Activated T-cell treated with anti-CD3 and anti-CD28 coated beads, Interleukin-2, amount 50 U/mL, for 4 hours (primary cell): ENCODE results near the gene MCM9. TPM values are rescaled to one million over a fixed set of nuclear protein-coding genes. Genes with fewer than 3 reads are reported as not detected.

Source experiments
- ATAC-seq, 2 donors: fragments of 200-7000 bp; cut with Tn5 transposase; one replicate each; pipeline ENCODE4 v1.10.0; 2021
- DNase-seq: peaks from one replicate; pipeline ENCODE4 v3.0.0-alpha.2; 2020
- H3K27me3 Mint-ChIP-seq: one replicate; pipeline ENCODE4 v1.8.0; 2021; ENCODE audit warnings: low read depth, mixed read lengths
- H3K36me3 Mint-ChIP-seq: one replicate; pipeline ENCODE4 v1.8.0; 2022; ENCODE audit warnings: mixed read lengths; ENCODE audit not compliant: insufficient read depth
- H3K4me1 Mint-ChIP-seq: one replicate; pipeline ENCODE4 v1.8.0; 2021; ENCODE audit warnings: low read depth, mixed read lengths
- H3K4me3 Mint-ChIP-seq: one replicate; pipeline ENCODE4 v1.8.0; 2021; ENCODE audit warnings: mild to moderate bottlenecking, moderate library complexity, mixed read lengths
- H3K9me3 Mint-ChIP-seq: one replicate; pipeline ENCODE4 v1.8.0; 2021; ENCODE audit warnings: mixed read lengths
- total RNA-seq, 3 donors: library from RNA; stranded (reverse); gene quantifications; one replicate each; pipeline ENCODE4 v1.2.1, GENCODE V29; 2021

Gene MCM9
- total RNA-seq: 10 to 100 TPM; 17.2 to 24.1 (median 17.8) TPM

- Mint-ChIP-seq H3K36me3 (peaks cover 30% of the 10 kb centered on the region), H3K9me3 (peaks cover 5% of the 10 kb centered on the region), H3K27me3 (no peaks in the 10 kb centered on the region), H3K4me3 (peak within 1 kb of the TSS; percentile 89), H3K4me1 (peaks cover 25% of the 10 kb centered on the region)
- DNase-seq (peak; percentile 85), ATAC-seq (peak; percentile 96 to 97)
Measured at GRCh38 chr6:118934461-118935330, at the start of gene MCM9. Gene MCM9 (minus strand): TSS chr6:118935159. CDS start chr6:118931723, 3,436 bp downstream.

- Mint-ChIP-seq H3K36me3 (peaks cover 3% of the 10 kb centered on the region), H3K4me1 (no peaks in the 10 kb centered on the region), H3K27me3 (no peaks in the 10 kb centered on the region), H3K4me3 (no peak overlapping the region), H3K9me3 (no peaks in the 10 kb centered on the region)
- DNase-seq (no peak), ATAC-seq (no peak)
Measured at GRCh38 chr6:118984342-118984741, 49.4 kb upstream of the MCM9 start.

GRCh38 chr6:118982575-118982911 is 47.6 kb upstream of the MCM9 start:
- Mint-ChIP-seq H3K36me3 (peaks cover 8% of the 10 kb centered on the region), H3K27me3 (no peaks in the 10 kb centered on the region), H3K4me1 (no peaks in the 10 kb centered on the region), H3K4me3 (no peak overlapping the region), H3K9me3 (no peaks in the 10 kb centered on the region)
- no peak for DNase-seq
- ATAC-seq: no peak

GRCh38 chr6:118981884-118982574 is 47.1 kb upstream of the MCM9 start:
- Mint-ChIP-seq H3K4me3 (no peak overlapping the region), H3K9me3 (no peaks in the 10 kb centered on the region), H3K27me3 (no peaks in the 10 kb centered on the region), H3K36me3 (peaks cover 8% of the 10 kb centered on the region), H3K4me1 (no peaks in the 10 kb centered on the region)
- DNase-seq (no peak), ATAC-seq (no peak)

GRCh38 chr6:118980063-118980462 is 45.1 kb upstream of the MCM9 start:
- Mint-ChIP-seq H3K9me3 (no peaks in the 10 kb centered on the region), H3K4me3 (no peak overlapping the region), H3K27me3 (no peaks in the 10 kb centered on the region), H3K36me3 (peaks cover 8% of the 10 kb centered on the region), H3K4me1 (no peaks in the 10 kb centered on the region)
- ATAC-seq: no peak
- no peak for DNase-seq

GRCh38 chr6:118974790-118975189 is 39.8 kb upstream of the MCM9 start:
- no peaks in the 10 kb centered on the region for H3K27me3 Mint-ChIP-seq
- DNase-seq: no peak
- no peak for ATAC-seq
- no peaks in the 10 kb centered on the region for H3K4me1 Mint-ChIP-seq
- H3K4me3 Mint-ChIP-seq: no peak overlapping the region
- H3K9me3 Mint-ChIP-seq: no peaks in the 10 kb centered on the region
- H3K36me3 Mint-ChIP-seq: peaks cover 6% of the 10 kb centered on the region

- no peaks in the 10 kb centered on the region for H3K4me1 Mint-ChIP-seq
- no peak for ATAC-seq
- no peak overlapping the region for H3K4me3 Mint-ChIP-seq
- no peaks in the 10 kb centered on the region for H3K27me3 Mint-ChIP-seq
- DNase-seq: no peak
- no peaks in the 10 kb centered on the region for H3K36me3 Mint-ChIP-seq
- H3K9me3 Mint-ChIP-seq: no peaks in the 10 kb centered on the region
Measured at GRCh38 chr6:118971682-118972081, 36.7 kb upstream of the MCM9 start.

- no peak overlapping the region for H3K4me3 Mint-ChIP-seq
- no peaks in the 10 kb centered on the region for H3K27me3 Mint-ChIP-seq
- ATAC-seq (no peak), DNase-seq (no peak)
- no peaks in the 10 kb centered on the region for H3K9me3 Mint-ChIP-seq
- H3K4me1 Mint-ChIP-seq: no peaks in the 10 kb centered on the region
- H3K36me3 Mint-ChIP-seq: no peaks in the 10 kb centered on the region
Measured at GRCh38 chr6:118970866-118971265, 35.9 kb upstream of the MCM9 start.

- Mint-ChIP-seq H3K4me3 (no peak overlapping the region), H3K9me3 (no peaks in the 10 kb centered on the region), H3K4me1 (no peaks in the 10 kb centered on the region), H3K36me3 (no peaks in the 10 kb centered on the region), H3K27me3 (no peaks in the 10 kb centered on the region)
- ATAC-seq: no peak
- no peak for DNase-seq
Measured at GRCh38 chr6:118968416-118968815, 33.5 kb upstream of the MCM9 start.

GRCh38 chr6:118967239-118967638 is 32.3 kb upstream of the MCM9 start:
- no peaks in the 10 kb centered on the region for H3K9me3 Mint-ChIP-seq
- no peak overlapping the region for H3K4me3 Mint-ChIP-seq
- no peaks in the 10 kb centered on the region for H3K4me1 Mint-ChIP-seq
- DNase-seq: no peak
- no peak for ATAC-seq
- no peaks in the 10 kb centered on the region for H3K27me3 Mint-ChIP-seq
- no peaks in the 10 kb centered on the region for H3K36me3 Mint-ChIP-seq

GRCh38 chr6:118965843-118966370 is 30.9 kb upstream of the MCM9 start:
- ATAC-seq (no peak), DNase-seq (no peak)
- Mint-ChIP-seq H3K36me3 (peaks cover 5% of the 10 kb centered on the region), H3K4me3 (no peak overlapping the region), H3K27me3 (no peaks in the 10 kb centered on the region), H3K4me1 (no peaks in the 10 kb centered on the region), H3K9me3 (no peaks in the 10 kb centered on the region)

GRCh38 chr6:118965371-118965770 is 30.4 kb upstream of the MCM9 start:
- no peak for DNase-seq
- Mint-ChIP-seq H3K36me3 (peaks cover 5% of the 10 kb centered on the region), H3K27me3 (no peaks in the 10 kb centered on the region), H3K4me3 (no peak overlapping the region), H3K9me3 (no peaks in the 10 kb centered on the region), H3K4me1 (no peaks in the 10 kb centered on the region)
- no peak for ATAC-seq

- Mint-ChIP-seq H3K36me3 (peaks cover 5% of the 10 kb centered on the region), H3K4me3 (no peak overlapping the region), H3K27me3 (no peaks in the 10 kb centered on the region), H3K9me3 (no peaks in the 10 kb centered on the region), H3K4me1 (no peaks in the 10 kb centered on the region)
- ATAC-seq (no peak), DNase-seq (no peak)
Measured at GRCh38 chr6:118963003-118963402, 28.0 kb upstream of the MCM9 start.

- Mint-ChIP-seq H3K36me3 (peaks cover 5% of the 10 kb centered on the region), H3K9me3 (no peaks in the 10 kb centered on the region), H3K4me3 (no peak overlapping the region), H3K27me3 (no peaks in the 10 kb centered on the region), H3K4me1 (no peaks in the 10 kb centered on the region)
- no peak for ATAC-seq
- no peak for DNase-seq
Measured at GRCh38 chr6:118959903-118960302, 24.9 kb upstream of the MCM9 start.

GRCh38 chr6:118953391-118953790 is 18.4 kb upstream of the MCM9 start:
- DNase-seq (no peak), ATAC-seq (no peak)
- H3K4me3 Mint-ChIP-seq: no peak overlapping the region
- no peaks in the 10 kb centered on the region for H3K27me3 Mint-ChIP-seq
- H3K9me3 Mint-ChIP-seq: peaks cover 24% of the 10 kb centered on the region
- no peaks in the 10 kb centered on the region for H3K36me3 Mint-ChIP-seq
- H3K4me1 Mint-ChIP-seq: no peaks in the 10 kb centered on the region
